NCI-H1092 (cell line): ENCODE measurements around the gene ARID1B.

ENCODE experiments used
- DNase-seq: peaks from one replicate; lab custom pipeline; 2025; lab: John Stamatoyannopoulos, UW

ARID1B gene

DNA sequence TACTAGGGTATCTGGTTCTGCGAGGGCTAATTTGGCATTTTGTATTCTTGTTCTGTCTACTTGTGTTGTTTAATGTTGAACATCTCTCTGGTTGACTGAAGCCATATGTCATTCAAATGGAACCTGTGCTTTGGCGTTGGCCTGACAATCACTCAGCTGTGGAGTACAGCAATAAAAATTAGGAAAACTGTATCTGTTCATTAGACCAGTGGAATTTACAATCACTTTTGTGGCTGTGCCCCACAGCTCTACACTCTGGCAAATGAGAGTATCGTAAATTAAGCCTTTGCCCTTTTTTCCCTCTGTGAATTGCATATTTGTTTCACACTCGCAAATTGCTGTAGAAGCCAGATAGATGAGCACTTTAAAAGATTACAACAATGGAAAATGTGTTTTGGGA lies 102.0 kb downstream of the ARID1B start:
- DNase-seq: no peak

- DNase-seq: no peak
These were observed 102.4 kb downstream of the ARID1B start for GRCh38 chr6:156879591-156879990.

DNA sequence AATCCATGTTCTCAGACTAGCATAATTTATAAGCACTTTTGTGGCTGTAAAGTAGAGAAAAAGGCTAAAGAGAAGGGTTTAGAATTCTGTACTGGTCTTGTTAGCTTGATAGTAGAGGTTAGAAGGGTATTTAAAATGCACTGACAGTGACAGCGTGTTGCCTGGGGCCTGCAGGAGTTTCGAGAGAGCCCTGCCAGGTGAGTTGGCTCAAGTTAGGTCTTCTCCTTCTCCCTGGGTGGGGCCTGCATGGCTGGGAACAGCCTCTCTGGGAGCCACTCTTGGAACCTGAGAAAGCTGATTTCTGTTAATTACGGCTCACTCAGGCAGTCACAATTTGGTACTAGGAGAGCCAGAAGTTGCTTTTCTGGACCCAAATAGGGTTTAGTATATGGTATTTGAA lies 103.7 kb downstream of the ARID1B start:
- DNase-seq: no peak

DNA sequence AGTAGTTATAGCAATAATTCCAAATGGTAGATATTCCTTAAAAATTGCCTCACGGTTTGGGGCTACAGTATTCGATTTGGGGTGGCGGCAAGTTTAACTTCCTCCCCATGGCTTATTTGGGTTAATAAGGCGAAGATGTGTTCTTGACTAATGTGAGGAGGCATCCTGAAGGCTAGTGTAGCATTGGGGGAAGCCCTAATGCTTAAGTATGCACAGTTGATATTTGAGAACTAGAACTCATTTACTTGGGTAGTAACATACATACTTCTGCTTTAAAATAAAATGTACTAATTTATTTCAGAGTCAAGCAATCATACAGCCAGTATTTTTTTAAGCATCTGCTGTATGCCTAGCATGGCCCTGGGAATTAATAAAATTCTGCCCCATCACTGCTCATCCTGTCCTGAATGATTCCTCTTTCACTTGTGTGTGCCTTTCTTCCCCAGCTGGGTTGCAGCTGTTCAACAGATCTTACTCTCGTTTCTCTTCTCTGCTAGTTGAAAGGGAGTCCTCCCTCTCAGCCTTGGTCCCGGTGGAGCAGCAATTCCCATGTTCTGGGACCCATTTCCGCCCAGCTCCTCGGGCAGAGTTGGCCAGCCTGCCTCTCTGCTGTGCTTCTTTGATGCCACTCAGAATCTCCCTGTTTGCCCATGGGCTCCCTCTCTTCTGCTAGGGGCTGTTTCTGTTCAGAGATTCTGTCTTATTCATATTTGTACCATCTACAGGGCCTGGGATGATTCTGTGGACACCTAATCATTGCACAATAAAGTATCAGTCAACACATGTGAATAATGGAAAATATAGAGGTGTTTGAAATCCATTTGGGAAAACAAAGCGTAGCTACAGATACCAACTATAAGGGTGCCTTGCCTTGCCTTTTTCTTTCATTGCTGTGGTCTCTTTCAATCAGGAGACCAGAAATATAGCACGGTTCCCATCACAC lies 104.8 kb downstream of the ARID1B start:
- DNase-seq: no peak

DNA sequence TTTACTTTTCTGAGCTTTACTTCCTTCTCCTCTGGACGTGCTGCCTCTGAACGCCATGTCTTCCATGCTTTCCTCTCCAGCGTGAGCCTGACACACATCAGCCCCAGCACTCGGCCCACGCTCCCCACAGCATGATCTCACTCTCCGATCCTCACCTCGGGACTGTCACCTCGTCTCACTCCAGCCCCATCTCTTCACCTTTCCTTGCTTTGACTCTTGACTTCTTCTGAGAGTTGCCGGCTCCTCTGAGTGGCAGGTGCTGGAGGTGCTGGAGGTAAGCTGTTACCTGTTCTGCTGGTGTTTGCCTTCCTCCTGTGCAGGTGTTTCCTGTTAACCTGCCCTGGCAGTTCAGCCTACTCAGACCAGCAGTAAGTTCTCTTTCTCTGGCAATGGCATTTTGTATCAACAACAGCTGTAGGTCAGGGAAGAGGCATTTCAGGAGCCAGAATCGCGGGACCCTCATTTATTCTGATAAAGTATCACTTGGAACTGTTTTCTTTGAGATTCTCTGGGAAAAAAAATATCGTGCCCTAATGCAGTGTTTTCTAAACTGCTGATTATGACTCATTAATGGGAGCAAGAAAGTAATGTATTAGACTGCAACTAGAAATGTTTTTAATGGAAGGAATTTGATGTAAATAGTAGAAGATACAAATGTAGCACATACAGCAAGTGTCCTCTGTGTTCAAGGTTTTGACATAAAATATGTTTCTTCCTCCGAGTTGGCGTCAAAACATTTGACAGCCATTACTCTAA lies 106.5 kb downstream of the ARID1B start:
- no peak for DNase-seq

- no peak for DNase-seq
These were observed 107.1 kb downstream of the ARID1B start for GRCh38 chr6:156884306-156884705.

DNA sequence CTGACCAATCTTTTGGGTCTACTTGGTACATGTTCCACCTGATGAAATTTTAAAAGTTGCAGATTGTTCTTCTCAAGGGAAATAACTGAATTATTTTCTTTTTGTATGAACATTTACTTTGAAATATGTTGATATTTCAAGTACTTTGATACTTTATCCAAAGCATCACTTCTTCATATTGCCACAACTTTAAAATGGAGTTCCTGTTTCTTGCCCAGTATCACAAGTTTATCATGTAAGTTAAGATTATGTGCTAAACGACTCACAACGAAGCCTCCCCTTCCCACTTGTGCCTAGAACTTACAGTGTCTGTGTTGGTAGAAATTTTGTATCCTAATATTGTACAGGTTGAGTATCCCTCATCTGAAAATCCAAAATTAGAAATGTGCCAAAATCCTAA lies 108.4 kb downstream of the ARID1B start:
- DNase-seq: no peak

DNA sequence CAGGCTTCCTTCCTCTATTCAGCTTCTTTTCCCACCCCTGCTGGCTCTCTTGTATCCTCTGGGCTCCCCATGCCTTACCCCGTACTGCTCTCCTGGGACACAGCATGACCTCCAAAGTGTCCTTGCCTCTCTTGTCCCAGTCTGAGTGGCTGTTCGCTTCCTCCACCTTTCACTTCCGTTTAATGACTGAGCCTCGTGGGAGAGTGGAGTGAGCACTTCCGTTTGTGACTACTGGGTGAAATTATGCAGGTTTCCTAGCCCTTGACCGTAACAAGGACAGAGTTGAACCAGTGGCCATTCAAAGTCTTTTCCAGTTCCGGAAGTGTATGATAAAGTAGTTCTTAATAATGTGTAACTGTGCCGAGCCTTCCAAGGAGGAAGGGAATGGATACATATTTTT lies 109.2 kb downstream of the ARID1B start:
- no peak for DNase-seq

DNA sequence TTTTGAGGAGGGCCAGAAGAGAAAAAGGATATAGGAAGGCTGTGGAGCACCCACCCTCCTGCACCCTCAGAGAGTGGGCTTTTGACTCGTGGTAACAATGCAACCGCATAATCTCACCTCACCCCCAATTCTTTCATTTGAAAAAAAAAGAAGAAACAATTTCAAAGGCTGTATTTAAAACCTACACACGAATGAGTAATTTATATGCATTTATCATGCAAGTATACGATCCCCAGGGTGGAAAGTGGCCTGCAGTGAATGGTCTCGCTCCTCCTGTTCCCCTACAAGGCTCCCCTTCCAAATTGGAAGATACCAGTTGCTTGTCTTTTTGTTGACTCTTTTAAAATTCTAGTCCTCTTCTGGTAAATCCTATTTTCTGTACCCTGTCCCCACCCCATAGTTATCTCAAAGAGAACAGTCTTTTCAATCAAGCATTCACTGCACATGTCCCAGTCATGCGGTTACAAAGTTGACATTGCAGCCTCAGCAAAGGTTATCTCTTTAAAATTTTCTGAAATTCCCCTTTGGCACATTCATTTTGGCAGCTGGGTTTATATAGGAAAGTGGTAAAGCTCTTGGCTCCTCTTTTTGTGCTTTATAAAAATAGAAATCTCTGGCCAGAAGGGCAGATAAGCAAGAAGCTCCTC lies 110.6 kb downstream of the ARID1B start:
- DNase-seq: no peak

DNA sequence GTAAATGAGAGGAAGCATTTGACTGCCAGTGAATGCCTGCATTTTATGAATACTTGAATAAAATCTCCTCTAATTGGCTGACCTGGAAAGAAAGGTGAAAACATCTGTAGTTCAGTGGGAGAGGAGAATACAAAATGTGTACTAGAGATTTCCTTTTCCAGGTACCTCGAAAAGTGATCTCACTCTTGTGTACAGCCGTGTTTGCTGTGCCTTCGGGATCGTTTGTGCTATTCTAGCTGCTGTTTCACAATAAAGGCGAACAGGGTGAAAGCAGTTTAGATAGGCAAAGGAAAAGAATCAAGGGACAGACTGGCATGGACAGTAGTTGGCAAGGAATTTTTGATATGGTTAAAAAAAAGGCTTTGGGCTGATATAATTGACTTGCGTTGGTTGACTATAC lies 112.3 kb downstream of the ARID1B start:
- DNase-seq: no peak

- no peak for DNase-seq
These were observed 112.8 kb downstream of the ARID1B start for GRCh38 chr6:156889986-156890385.

GRCh38 chr6:156890627-156891314 lies 113.6 kb downstream of the ARID1B start:
- no peak for DNase-seq

DNA sequence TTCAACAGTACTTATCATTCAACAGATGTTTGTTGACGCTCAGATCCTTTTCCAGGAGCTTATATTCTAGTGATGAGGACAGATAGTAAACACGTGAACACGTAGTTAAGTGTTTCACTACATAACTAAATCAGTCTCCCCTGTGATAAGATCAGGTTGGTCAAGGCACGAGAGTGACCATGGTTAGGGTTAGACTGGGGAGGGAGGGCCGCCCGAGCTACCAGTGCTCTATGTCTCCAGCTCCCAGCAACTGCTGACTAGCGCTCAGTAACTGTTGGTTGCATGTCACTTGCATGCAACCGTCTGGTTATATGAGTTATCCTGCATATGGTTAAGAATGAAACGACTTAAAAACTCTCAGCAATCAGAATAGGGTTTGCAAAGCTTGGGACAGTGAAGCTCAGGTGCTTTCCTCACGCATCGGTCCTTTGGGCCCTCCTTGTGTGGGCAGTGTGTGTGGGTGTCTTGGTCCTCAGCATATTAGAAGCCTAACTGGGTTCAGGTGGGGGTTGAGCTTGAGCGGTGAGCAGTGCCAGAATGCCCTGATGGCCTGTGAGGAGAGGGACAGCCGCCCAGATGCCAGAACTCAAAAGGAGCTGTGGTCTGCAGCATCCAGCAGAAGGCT lies 120.8 kb downstream of the ARID1B start:
- DNase-seq: no peak

DNA sequence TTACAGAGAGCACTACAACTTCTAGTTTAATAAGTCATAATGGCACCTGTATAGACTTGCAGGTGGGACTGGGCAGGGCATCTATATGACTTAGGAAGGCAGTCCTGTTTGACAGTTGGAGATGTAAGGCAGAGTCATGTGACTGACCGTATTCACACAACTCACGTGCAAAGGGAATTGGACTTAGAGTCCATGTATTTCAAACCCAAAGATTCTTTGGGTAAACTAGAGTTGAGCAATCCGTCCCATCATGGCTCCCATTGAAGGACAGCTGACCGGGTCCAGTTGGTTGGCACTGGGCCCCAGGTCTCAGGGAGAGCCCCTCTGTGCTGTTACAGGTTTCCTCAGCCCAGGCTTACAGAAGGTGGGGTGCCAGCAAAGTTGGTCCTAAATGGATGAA lies 121.9 kb downstream of the ARID1B start:
- no peak for DNase-seq

GRCh38 chr6:156899532-156900135 lies 122.5 kb downstream of the ARID1B start:
- DNase-seq: no peak

DNA sequence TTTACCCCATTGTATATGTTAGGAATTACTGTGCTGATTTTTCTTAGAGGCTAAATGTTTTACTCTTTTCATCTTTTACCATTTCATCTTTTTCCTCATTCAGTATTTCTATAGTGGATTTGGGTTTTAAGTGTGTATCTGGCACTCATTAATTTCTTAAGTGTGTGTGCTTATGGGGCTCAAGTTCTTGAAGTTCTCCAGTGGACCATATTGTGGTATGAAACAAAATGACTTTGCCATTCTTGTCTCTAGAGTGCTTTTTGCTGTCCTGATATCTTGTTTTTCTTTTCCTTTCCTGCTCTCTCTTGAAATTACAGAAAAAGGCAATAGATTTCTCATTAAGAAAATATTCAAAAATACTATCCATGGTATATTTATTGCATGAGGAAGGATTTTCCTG lies 123.1 kb downstream of the ARID1B start:
- no peak for DNase-seq

DNA sequence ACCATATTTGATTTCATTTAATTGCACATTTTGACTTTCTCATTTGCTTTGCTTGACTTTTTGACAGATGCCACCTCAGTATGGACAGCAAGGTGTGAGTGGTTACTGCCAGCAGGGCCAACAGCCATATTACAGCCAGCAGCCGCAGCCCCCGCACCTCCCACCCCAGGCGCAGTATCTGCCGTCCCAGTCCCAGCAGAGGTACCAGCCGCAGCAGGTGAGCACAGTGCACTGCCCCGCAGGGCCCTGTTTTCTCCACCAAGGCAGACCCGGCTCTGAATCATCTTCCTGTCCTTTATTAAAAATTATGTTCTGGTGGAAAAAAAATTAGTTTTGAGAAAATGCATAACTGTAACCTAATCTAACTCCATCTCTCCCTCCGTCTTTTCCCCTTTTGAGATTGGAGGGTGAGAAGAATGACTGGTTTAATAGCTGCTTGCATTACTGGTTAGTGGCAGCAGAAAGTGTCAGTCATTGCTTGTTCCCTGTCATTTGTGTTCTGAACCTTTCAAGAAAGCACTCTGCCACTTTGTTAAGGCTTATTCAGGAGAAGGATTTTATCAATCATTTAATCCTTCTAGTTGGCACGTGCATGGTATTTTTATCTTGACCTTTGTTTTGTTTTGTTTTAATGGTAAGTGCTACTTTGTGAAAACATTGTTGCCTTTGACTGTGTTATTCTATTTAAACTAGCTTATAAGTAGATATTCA lies 124.3 kb downstream of the ARID1B start:
- DNase-seq: no peak

DNA sequence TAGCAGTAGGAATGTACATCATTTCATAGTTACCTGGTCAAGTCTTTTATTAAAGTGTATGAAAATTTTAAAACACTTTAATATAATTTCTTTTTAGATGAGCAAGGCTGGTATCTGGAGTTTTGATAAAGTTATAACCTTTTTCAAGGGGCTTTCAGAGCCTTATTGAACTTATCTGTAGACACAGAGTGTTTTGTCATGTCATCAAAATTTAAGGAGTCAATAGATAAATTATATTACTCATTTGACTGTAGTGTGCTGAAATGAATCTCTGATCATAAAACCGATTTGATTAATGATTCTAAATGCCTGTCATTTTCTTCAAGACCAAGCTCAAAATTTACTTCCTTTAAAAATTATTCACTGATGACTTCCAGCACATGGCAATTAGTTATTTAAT lies 125.6 kb downstream of the ARID1B start:
- DNase-seq: no peak

- no peak for DNase-seq
These were observed 127.2 kb downstream of the ARID1B start for GRCh38 chr6:156904176-156904967.

DNA sequence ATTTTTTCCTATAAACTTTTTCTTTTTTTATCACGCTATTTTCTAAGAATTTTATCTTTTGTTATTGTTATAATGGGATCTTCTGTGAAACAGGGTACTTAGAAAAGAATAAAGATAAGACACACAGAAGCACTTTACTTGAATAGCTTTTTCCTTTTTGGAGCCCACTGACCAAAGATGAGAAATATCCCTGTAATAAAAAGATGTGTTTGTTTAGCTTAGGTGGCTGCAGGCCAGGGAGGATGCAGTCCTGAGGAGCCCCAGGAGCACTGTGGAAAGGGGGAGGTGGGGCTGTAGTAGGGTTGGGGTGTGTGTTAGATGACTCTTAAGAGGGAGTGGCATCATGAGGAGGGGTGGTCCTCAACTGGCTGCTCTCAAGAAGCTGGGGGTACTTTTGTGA lies 128.6 kb downstream of the ARID1B start:
- no peak for DNase-seq
